Mucosa of stomach (tissue), 1 donor: Measurements from ENCODE around the gene GANC.
"Not testable (repeated sequence)": the region's sequence is repeated elsewhere in the genome, so short reads cannot be mapped to it uniquely, and the experiment has no call there.

Experiments
- H3K27me3 ChIP-seq: one replicate; pipeline ENCODE4 v1.7.0; 2013; ENCODE audit warnings: mild to moderate bottlenecking, low read length; ENCODE audit not compliant: control insufficient read depth, insufficient read depth
- H3K36me3 ChIP-seq: one replicate; pipeline ENCODE4 v1.7.0; 2013; ENCODE audit warnings: low read length; ENCODE audit not compliant: control insufficient read depth, insufficient read depth
- H3K4me1 ChIP-seq: one replicate; pipeline ENCODE4 v1.7.0; 2013; ENCODE audit warnings: mild to moderate bottlenecking, low read length; ENCODE audit not compliant: control insufficient read depth, insufficient read depth
- H3K4me3 ChIP-seq: one replicate; pipeline ENCODE4 v1.7.0; 2013; ENCODE audit warnings: low read length
- H3K9ac ChIP-seq: one replicate; pipeline ENCODE4 v1.7.0; 2013; ENCODE audit warnings: mild to moderate bottlenecking, low read length, moderate library complexity
- H3K9me3 ChIP-seq: one replicate; pipeline ENCODE4 v1.7.0; 2013; ENCODE audit warnings: mild to moderate bottlenecking, low read length, moderate library complexity; ENCODE audit not compliant: control insufficient read depth
- donor health status: Pancreatic carcinoma.

The GANC gene

GRCh38 chr15:42285034-42285433 is 12.0 kb downstream of the GANC start:
- no peaks in the 10 kb centered on the region for H3K9me3 ChIP-seq
- no peak overlapping the region for H3K4me3 ChIP-seq
- H3K4me1 ChIP-seq, result no peaks in the 10 kb centered on the region
- peaks cover 9% of the 10 kb centered on the region for H3K36me3 ChIP-seq
- no peaks in the 10 kb centered on the region for H3K27me3 ChIP-seq
- no peak overlapping the region for H3K9ac ChIP-seq

- no peak overlapping the region for H3K4me3 ChIP-seq
- no peaks in the 10 kb centered on the region for H3K9me3 ChIP-seq
- H3K9ac ChIP-seq, result no peak overlapping the region
- H3K36me3 ChIP-seq, result peaks cover 3% of the 10 kb centered on the region
- no peaks in the 10 kb centered on the region for H3K4me1 ChIP-seq
- H3K27me3 ChIP-seq, result no peaks in the 10 kb centered on the region
These were observed 13.5 kb downstream of the GANC start for GRCh38 chr15:42286445-42287029.

- no peak overlapping the region for H3K4me3 ChIP-seq
- peaks cover 3% of the 10 kb centered on the region for H3K36me3 ChIP-seq
- no peaks in the 10 kb centered on the region for H3K4me1 ChIP-seq
- no peak overlapping the region for H3K9ac ChIP-seq
- H3K9me3 ChIP-seq, result no peaks in the 10 kb centered on the region
- no peaks in the 10 kb centered on the region for H3K27me3 ChIP-seq
These were observed 14.9 kb downstream of the GANC start for GRCh38 chr15:42287931-42288330.

GRCh38 chr15:42289166-42289565 is 16.2 kb downstream of the GANC start:
- Histone ChIP-seq H3K4me3 (no peak overlapping the region), H3K9me3 (no peaks in the 10 kb centered on the region), H3K36me3 (peaks cover 3% of the 10 kb centered on the region), H3K4me1 (no peaks in the 10 kb centered on the region), H3K9ac (no peak overlapping the region), H3K27me3 (no peaks in the 10 kb centered on the region)

- not testable (repeated sequence) for H3K36me3 ChIP-seq, H3K4me1 ChIP-seq, H3K4me3 ChIP-seq, H3K9ac ChIP-seq, H3K27me3 ChIP-seq, H3K9me3 ChIP-seq
These were observed 28.0 kb downstream of the GANC start for GRCh38 chr15:42301004-42301403.

GRCh38 chr15:42306681-42307080 is 33.7 kb downstream of the GANC start:
- H3K27me3 ChIP-seq, result no peaks in the 10 kb centered on the region
- no peaks in the 10 kb centered on the region for H3K36me3 ChIP-seq
- no peak overlapping the region for H3K9ac ChIP-seq
- H3K9me3 ChIP-seq, result no peaks in the 10 kb centered on the region
- H3K4me1 ChIP-seq, result no peaks in the 10 kb centered on the region
- no peak overlapping the region for H3K4me3 ChIP-seq

GRCh38 chr15:42313463-42313862 is 40.5 kb downstream of the GANC start:
- Histone ChIP-seq H3K4me1 (no peaks in the 10 kb centered on the region), H3K27me3 (no peaks in the 10 kb centered on the region), H3K4me3 (no peak overlapping the region), H3K36me3 (no peaks in the 10 kb centered on the region), H3K9ac (no peak overlapping the region), H3K9me3 (no peaks in the 10 kb centered on the region)

GRCh38 chr15:42314818-42315217 is 41.8 kb downstream of the GANC start:
- no peaks in the 10 kb centered on the region for H3K36me3 ChIP-seq
- no peaks in the 10 kb centered on the region for H3K4me1 ChIP-seq
- H3K27me3 ChIP-seq, result no peaks in the 10 kb centered on the region
- no peak overlapping the region for H3K4me3 ChIP-seq
- no peaks in the 10 kb centered on the region for H3K9me3 ChIP-seq
- no peak overlapping the region for H3K9ac ChIP-seq

GRCh38 chr15:42315521-42315920 is 42.5 kb downstream of the GANC start:
- no peaks in the 10 kb centered on the region for H3K9me3 ChIP-seq
- no peaks in the 10 kb centered on the region for H3K4me1 ChIP-seq
- H3K27me3 ChIP-seq, result no peaks in the 10 kb centered on the region
- no peak overlapping the region for H3K4me3 ChIP-seq
- H3K36me3 ChIP-seq, result no peaks in the 10 kb centered on the region
- H3K9ac ChIP-seq, result no peak overlapping the region

- H3K4me1 ChIP-seq, H3K9me3 ChIP-seq, H3K9ac ChIP-seq, H3K4me3 ChIP-seq, H3K36me3 ChIP-seq, H3K27me3 ChIP-seq: not testable (repeated sequence)
These were observed 43.3 kb downstream of the GANC start for GRCh38 chr15:42316282-42316805.

- Histone ChIP-seq H3K36me3 (no peaks in the 10 kb centered on the region), H3K4me1 (no peaks in the 10 kb centered on the region), H3K27me3 (no peaks in the 10 kb centered on the region), H3K9me3 (no peaks in the 10 kb centered on the region), H3K9ac (no peak overlapping the region), H3K4me3 (no peak overlapping the region)
These were observed 46.2 kb downstream of the GANC start for GRCh38 chr15:42319206-42319605.

- H3K4me1 ChIP-seq, result no peaks in the 10 kb centered on the region
- H3K36me3 ChIP-seq, result no peaks in the 10 kb centered on the region
- H3K4me3 ChIP-seq, result no peak overlapping the region
- no peaks in the 10 kb centered on the region for H3K27me3 ChIP-seq
- no peak overlapping the region for H3K9ac ChIP-seq
- no peaks in the 10 kb centered on the region for H3K9me3 ChIP-seq
These were observed 51.3 kb downstream of the GANC start for GRCh38 chr15:42324308-42324707.

GRCh38 chr15:42329161-42329560 is 56.2 kb downstream of the GANC start:
- Histone ChIP-seq H3K36me3 (no peaks in the 10 kb centered on the region), H3K9me3 (no peaks in the 10 kb centered on the region), H3K9ac (no peak overlapping the region), H3K4me1 (no peaks in the 10 kb centered on the region), H3K27me3 (no peaks in the 10 kb centered on the region), H3K4me3 (no peak overlapping the region)
